H9 (cell line): ENCODE results near the gene CNRIP1. TPM values are rescaled to one million over a fixed set of nuclear protein-coding genes. Genes with fewer than 3 reads are reported as not detected.

Source experiments
- DNase-seq: peaks from one replicate; pipeline ENCODE4 v3.0.0-alpha.2; 2017
- H2AFZ ChIP-seq: one replicate; pipeline ENCODE4 v1.6.1; 2013; ENCODE audit warnings: mild to moderate bottlenecking, low read length, control low read depth, moderate library complexity
- H2AK5ac ChIP-seq: 2 replicates; pipeline ENCODE4 v1.6.1; 2013; ENCODE audit warnings: low read length, control low read depth, mixed read lengths; ENCODE audit not compliant: insufficient read length
- H2BK120ac ChIP-seq: one replicate; pipeline ENCODE4 v1.6.1; 2013; ENCODE audit warnings: low read depth, mild to moderate bottlenecking, low read length, control low read depth, inconsistent platforms; ENCODE audit not compliant: poor library complexity, severe bottlenecking
- H2BK12ac ChIP-seq: 2 replicates; pipeline ENCODE4 v1.6.1; 2013; ENCODE audit warnings: low read length, control low read depth, mixed read lengths, low read depth; ENCODE audit not compliant: insufficient read length
- H2BK15ac ChIP-seq: 2 replicates; pipeline ENCODE4 v1.6.1; 2013; ENCODE audit warnings: low read depth, low read length, control low read depth
- H2BK20ac ChIP-seq: one replicate; pipeline ENCODE4 v1.6.1; 2013; ENCODE audit warnings: low read depth, mild to moderate bottlenecking, low read length, control low read depth, inconsistent platforms; ENCODE audit not compliant: poor library complexity, severe bottlenecking
- H2BK5ac ChIP-seq: 2 replicates; pipeline ENCODE4 v1.6.1; 2013; ENCODE audit warnings: low read length, control low read depth, mixed read lengths; ENCODE audit not compliant: insufficient read length
- H3K14ac ChIP-seq: 2 replicates; pipeline ENCODE4 v1.6.1; 2013; ENCODE audit warnings: low read length, control low read depth; ENCODE audit not compliant: insufficient read depth
- H3K18ac ChIP-seq: 2 replicates; pipeline ENCODE4 v1.6.1; 2013; ENCODE audit warnings: low read depth, mild to moderate bottlenecking, mixed read lengths, low read length, control low read depth; ENCODE audit not compliant: insufficient read length
- H3K23ac ChIP-seq: 2 replicates; pipeline ENCODE4 v1.6.1; 2013; ENCODE audit warnings: low read length, control low read depth, mixed read lengths, low read depth; ENCODE audit not compliant: insufficient read length
- H3K23me2 ChIP-seq: 2 replicates; pipeline ENCODE4 v1.6.1; 2013; ENCODE audit warnings: low read depth, mild to moderate bottlenecking, mixed read lengths, low read length, control low read depth; ENCODE audit not compliant: insufficient read length, poor library complexity, severe bottlenecking
- H3K27ac ChIP-seq: 2 replicates; pipeline ENCODE4 v1.5.1; 2013; ENCODE audit warnings: low read length, control low read depth, mixed read lengths, low read depth; ENCODE audit not compliant: insufficient read length
- H3K27me3 ChIP-seq: 2 replicates; pipeline ENCODE4 v1.6.1; 2013; ENCODE audit warnings: low read length, control low read depth, inconsistent platforms; ENCODE audit not compliant: insufficient read depth
- H3K4ac ChIP-seq: 2 replicates; pipeline ENCODE4 v1.6.1; 2013; ENCODE audit warnings: low read depth, mild to moderate bottlenecking, control low read depth, inconsistent platforms, low read length, moderate library complexity
- H3K4me1 ChIP-seq: 2 replicates; pipeline ENCODE4 v1.6.1; 2013; ENCODE audit warnings: low read length, control low read depth, inconsistent platforms; ENCODE audit not compliant: insufficient read depth
- H3K4me2 ChIP-seq: 2 replicates; pipeline ENCODE4 v1.6.1; 2013; ENCODE audit warnings: low read length, control low read depth, mixed read lengths; ENCODE audit not compliant: insufficient read length, insufficient read depth
- H3K56ac ChIP-seq: 2 replicates; pipeline ENCODE4 v1.6.1; 2013; ENCODE audit warnings: low read depth, mild to moderate bottlenecking, mixed read lengths, low read length, control low read depth; ENCODE audit not compliant: insufficient read length
- H3K79me1 ChIP-seq: 2 replicates; pipeline ENCODE4 v1.6.1; 2013; ENCODE audit warnings: low read depth, mild to moderate bottlenecking, moderate library complexity, low read length, control low read depth, inconsistent platforms; ENCODE audit not compliant: insufficient read depth, poor library complexity, severe bottlenecking
- H3K79me2 ChIP-seq: 2 replicates; pipeline ENCODE4 v1.6.1; 2013; ENCODE audit warnings: low read length, control low read depth, inconsistent platforms; ENCODE audit not compliant: insufficient read depth
- H3K9ac ChIP-seq: 2 replicates; pipeline ENCODE4 v1.6.1; 2013; ENCODE audit warnings: low read length, control low read depth, mixed read lengths; ENCODE audit not compliant: insufficient read length; ENCODE audit errors: extremely low read depth
- H3K9me3 ChIP-seq: one replicate; pipeline ENCODE4 v1.6.1; 2013; ENCODE audit warnings: low read depth, low read length, inconsistent platforms; ENCODE audit not compliant: control insufficient read depth
- H3T11ph ChIP-seq: one replicate; pipeline ENCODE4 v1.6.1; 2013; ENCODE audit warnings: mild to moderate bottlenecking, low read length, control low read depth, inconsistent platforms
- H4K20me1 ChIP-seq: one replicate; pipeline ENCODE4 v1.6.1; 2013; ENCODE audit not compliant: control insufficient read depth, insufficient read length, insufficient read depth
- H4K5ac ChIP-seq: 2 replicates; pipeline ENCODE4 v1.6.1; 2013; ENCODE audit warnings: low read depth, mild to moderate bottlenecking, mixed read lengths, low read length, control low read depth; ENCODE audit not compliant: insufficient read length
- H4K8ac ChIP-seq: replicated peaks from 2 replicates; pipeline ENCODE4 v1.6.1; 2013; ENCODE audit warnings: low read length, control low read depth, mixed read lengths, low read depth; ENCODE audit not compliant: insufficient read length
- H4K91ac ChIP-seq: 2 replicates; pipeline ENCODE4 v1.6.1; 2013; ENCODE audit warnings: low read depth, mild to moderate bottlenecking, moderate library complexity, mixed read lengths, low read length, control low read depth; ENCODE audit not compliant: insufficient read length
- H3K27ac Mint-ChIP-seq, 3 experiments: 2 replicates in 2 of 3; 3 replicates in 1 of 3; pipeline ENCODE4 v1.8.0; 2020 to 2021; ENCODE audit warnings: mixed read lengths in 3 of 3, mild to moderate bottlenecking in 1 of 3, moderate library complexity in 1 of 3
- H3K27me3 Mint-ChIP-seq: 2 replicates; pipeline ENCODE4 v1.8.0; 2021; ENCODE audit warnings: low read depth, mild to moderate bottlenecking, moderate library complexity, mixed read lengths
- H3K36me3 Mint-ChIP-seq, 3 experiments: 2 replicates in 2 of 3; 3 replicates in 1 of 3; pipeline ENCODE4 v1.8.0; 2020 to 2021; ENCODE audit warnings: low read depth in 3 of 3, mixed read lengths in 3 of 3; ENCODE audit not compliant: insufficient read depth in 1 of 3
- H3K4me1 Mint-ChIP-seq, 2 experiments: 2 replicates each; pipeline ENCODE4 v1.8.0; 2020; ENCODE audit warnings: mixed read lengths in 2 of 2
- H3K4me3 Mint-ChIP-seq, 2 experiments: 2 replicates in 1 of 2; 3 replicates in 1 of 2; pipeline ENCODE4 v1.8.0; 2020 to 2021; ENCODE audit warnings: mild to moderate bottlenecking in 2 of 2, mixed read lengths in 2 of 2, moderate library complexity in 1 of 2
- H3K9me3 Mint-ChIP-seq, 2 experiments: 2 replicates in 1 of 2; 3 replicates in 1 of 2; pipeline ENCODE4 v1.8.0; 2020; ENCODE audit warnings: mild to moderate bottlenecking in 2 of 2, mixed read lengths in 2 of 2, moderate library complexity in 1 of 2
- WGBS: extraction: QIAGEN DNeasy Blood & Tissue Kit; methylation state at CpG from one replicate; pipeline ENCODE4 v1.1.7; 2013; ENCODE audit warnings: missing lambda C conversion rate, low lambda C conversion rate, mixed read lengths; ENCODE audit not compliant: insufficient read length; ENCODE audit errors: extremely low coverage; 5-methylcytosine and 5-hydroxymethylcytosine counted together
- total RNA-seq: library from RNA; stranded (reverse); gene quantifications from 2 replicates; pipeline ENCODE4 v1.2.1, GENCODE V29; 2021
- TF ChIP-seq, protein P1 (sequence below): fragments of 200-600 bp; sonication (generic); conservative IDR thresholded peaks from 3 replicates; pipeline ENCODE4 v1.8.0; 2021; ENCODE audit warnings: antibody characterized with exemption, mild to moderate bottlenecking

CNRIP1 gene
- total RNA-seq, 1 experiment from 2014 or later = 0.70 TPM

DNA sequence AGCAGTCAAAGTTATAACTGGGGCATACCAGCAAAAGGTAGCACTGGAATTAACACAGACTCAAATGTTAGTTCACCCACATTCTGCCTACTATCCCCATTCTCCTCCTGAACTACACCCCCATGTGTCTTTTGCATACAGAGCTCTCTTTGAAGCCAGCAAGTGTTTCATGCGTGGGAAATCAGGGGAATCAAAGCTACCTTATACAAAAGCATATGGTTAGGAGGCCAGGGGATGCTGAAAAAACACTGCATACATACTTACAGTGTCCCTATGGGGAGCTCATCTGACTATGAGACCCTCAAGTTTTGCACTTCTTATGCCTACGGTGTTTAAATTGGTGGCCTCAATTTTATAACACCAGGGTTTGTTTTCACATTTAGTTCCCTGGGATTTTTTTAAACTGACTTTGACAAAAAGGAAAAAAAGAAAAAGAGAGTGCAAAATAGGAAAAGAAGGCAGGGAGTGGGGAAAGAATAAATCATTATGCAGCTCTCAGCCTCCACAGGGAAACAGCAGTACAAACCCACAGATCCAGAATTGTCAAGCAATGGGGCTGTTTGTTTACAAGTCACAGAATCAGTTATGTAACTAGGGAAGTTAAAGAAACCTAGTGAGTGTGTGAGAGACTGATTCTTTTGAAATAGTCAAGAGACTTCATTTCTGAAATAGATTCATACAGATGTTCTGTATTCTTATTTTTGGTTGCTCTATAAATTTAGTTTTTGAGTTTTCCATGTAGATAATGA lies 47.3 kb downstream of the CNRIP1 start:
- Histone ChIP-seq H2AK5ac (no peak overlapping the region), H3K56ac (no peak overlapping the region), H3K27me3 (no peaks in the 10 kb centered on the region), H4K20me1 (no peaks in the 10 kb centered on the region), H2BK5ac (no peak overlapping the region), H2BK12ac (no peak overlapping the region), H3K9ac (no peak overlapping the region), H3K79me1 (no peaks in the 10 kb centered on the region), H2AFZ (no peak overlapping the region), H4K5ac (no peak overlapping the region), H3K23me2 (no peaks in the 10 kb centered on the region), H3K4me1 (peaks cover 2% of the 10 kb centered on the region; the same call in 1 of the 2 replicates), H3K14ac (no peak overlapping the region), H3K27ac (no peak overlapping the region), H2BK15ac (no peak overlapping the region), H3K79me2 (no peaks in the 10 kb centered on the region), H3T11ph (no peak overlapping the region), H2BK120ac (no peak overlapping the region), H3K4ac (no peak overlapping the region), H4K8ac (no peak overlapping the region), H2BK20ac (no peak overlapping the region), H4K91ac (no peak overlapping the region), H3K23ac (no peak overlapping the region), H3K18ac (no peak overlapping the region), H3K9me3 (no peaks in the 10 kb centered on the region), H3K4me2 (no peak overlapping the region)
- Mint-ChIP-seq H3K36me3 (no peaks in the 10 kb centered on the region), H3K9me3 (no peaks in the 10 kb centered on the region), H3K27me3 (no peaks in the 10 kb centered on the region; the same call in 1 of the 2 replicates), H3K27ac (no peak overlapping the region), H3K4me3 (no peak overlapping the region), H3K4me1 (peaks cover 3 to 12% of the 10 kb centered on the region in 2 experiments; a peak in 1 of 4 replicates)
- TF ChIP-seq, protein P1, sequence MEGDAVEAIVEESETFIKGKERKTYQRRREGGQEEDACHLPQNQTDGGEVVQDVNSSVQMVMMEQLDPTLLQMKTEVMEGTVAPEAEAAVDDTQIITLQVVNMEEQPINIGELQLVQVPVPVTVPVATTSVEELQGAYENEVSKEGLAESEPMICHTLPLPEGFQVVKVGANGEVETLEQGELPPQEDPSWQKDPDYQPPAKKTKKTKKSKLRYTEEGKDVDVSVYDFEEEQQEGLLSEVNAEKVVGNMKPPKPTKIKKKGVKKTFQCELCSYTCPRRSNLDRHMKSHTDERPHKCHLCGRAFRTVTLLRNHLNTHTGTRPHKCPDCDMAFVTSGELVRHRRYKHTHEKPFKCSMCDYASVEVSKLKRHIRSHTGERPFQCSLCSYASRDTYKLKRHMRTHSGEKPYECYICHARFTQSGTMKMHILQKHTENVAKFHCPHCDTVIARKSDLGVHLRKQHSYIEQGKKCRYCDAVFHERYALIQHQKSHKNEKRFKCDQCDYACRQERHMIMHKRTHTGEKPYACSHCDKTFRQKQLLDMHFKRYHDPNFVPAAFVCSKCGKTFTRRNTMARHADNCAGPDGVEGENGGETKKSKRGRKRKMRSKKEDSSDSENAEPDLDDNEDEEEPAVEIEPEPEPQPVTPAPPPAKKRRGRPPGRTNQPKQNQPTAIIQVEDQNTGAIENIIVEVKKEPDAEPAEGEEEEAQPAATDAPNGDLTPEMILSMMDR = no peak
- DNase-seq = no peak
- WGBS = no CpG with 5 or more reads among the region's 2 CpGs
